ENCODE data around the gene MIDN.

MIDN gene

GRCh38 chr19:1251330-1252220, 3.2 kb downstream of the MIDN start (continued):
- no peak for TF ChIP-seq TSHZ1 (tag by site-specific recombination; IDR thresholded peaks at IDR 0.05; ENCODE audit: borderline replicate concordance)
- peak; percentile 11; the same call in 1 of the 2 replicates for TF ChIP-seq ZNF692 (tag by site-specific recombination; IDR thresholded peaks at IDR 0.05)
- no peak for TF ChIP-seq ZFP3 (tag by site-specific recombination; IDR thresholded peaks at IDR 0.05; ENCODE audit: low read depth)
- no peak for TF ChIP-seq ZFP41 (tag by site-specific recombination; IDR thresholded peaks at IDR 0.05; ENCODE audit: borderline replicate concordance)
- TF ChIP-seq ZNF280D (tag by site-specific recombination; IDR thresholded peaks at IDR 0.05) = no peak
- TF ChIP-seq ZNF311 (tag by site-specific recombination; IDR thresholded peaks at IDR 0.05; ENCODE audit: borderline replicate concordance) = no peak
- TF ChIP-seq ZNF211 (tag by site-specific recombination; IDR thresholded peaks at IDR 0.05; ENCODE audit: low read depth) = no peak
- no peak for TF ChIP-seq ZNF18 (tag by site-specific recombination; IDR thresholded peaks at IDR 0.05)
- TF ChIP-seq ZNF184 (tag by site-specific recombination; IDR thresholded peaks at IDR 0.05) = no peak
- no peak for TF ChIP-seq ZBTB49 (tag by site-specific recombination; IDR thresholded peaks at IDR 0.05; ENCODE audit: low read depth)
- no peak for TF ChIP-seq ZNF660 (tag by site-specific recombination; IDR thresholded peaks at IDR 0.05)
- TF ChIP-seq ZNF423 (tag by site-specific recombination; IDR thresholded peaks at IDR 0.05) = peak; percentile 48; the same call in 1 of the 2 replicates
- no peak for TF ChIP-seq GLI4 (tag by site-specific recombination; IDR thresholded peaks at IDR 0.05)
- no peak for TF ChIP-seq TCF7L2 (IDR thresholded peaks at IDR 0.05; ENCODE audit: borderline replicate concordance, low read depth, low read length)
- TF ChIP-seq MYNN (tag by site-specific recombination; IDR thresholded peaks at IDR 0.05; ENCODE audit: borderline replicate concordance) = no peak
- TF ChIP-seq KLF16 (tag by site-specific recombination; IDR thresholded peaks at IDR 0.05) = peak; percentile 11; the same call in 1 of the 2 replicates
- TF ChIP-seq ZNF138 (tag by site-specific recombination; IDR thresholded peaks at IDR 0.05; ENCODE audit: borderline replicate concordance) = no peak
- TF ChIP-seq GLIS2 (tag by site-specific recombination; IDR thresholded peaks at IDR 0.05) = peak; percentile 88
- no peak for TF ChIP-seq ZSCAN4 (tag by site-specific recombination; IDR thresholded peaks at IDR 0.05)
- TF ChIP-seq ZNF488 (tag by site-specific recombination; IDR thresholded peaks at IDR 0.05) = no peak
- TF ChIP-seq SP3 (tag by site-specific recombination; IDR thresholded peaks at IDR 0.05) = no peak
- no peak for TF ChIP-seq ZNF639 (tag by site-specific recombination; IDR thresholded peaks at IDR 0.05)
